BE2C (cell line): Measurements from ENCODE around the gene PPM1M.
"Not testable (repeated sequence)": the region's sequence is repeated elsewhere in the genome, so short reads cannot be mapped to it uniquely, and the experiment has no call there.

Source experiments
- DNase-seq: peaks from one replicate; pipeline ENCODE4 v3.0.0-alpha.2; 2020
- H3K27me3 ChIP-seq: fragments of 250-450 bp; sonication (Bioruptor Pico); 2 replicates; pipeline ENCODE4 v1.5.1; 2020; ENCODE audit warnings: mild to moderate bottlenecking
- H3K36me3 ChIP-seq: fragments of 250-450 bp; sonication (Bioruptor Pico); 2 replicates; pipeline ENCODE4 v1.5.1; 2020; ENCODE audit warnings: mild to moderate bottlenecking
- H3K4me1 ChIP-seq: fragments of 250-450 bp; sonication (Bioruptor Pico); 2 replicates; pipeline ENCODE4 v1.5.1; 2020
- H3K4me3 ChIP-seq: 2 replicates; pipeline ENCODE4 v1.5.1; 2011; ENCODE audit warnings: low read depth, low read length
- H3K9me3 ChIP-seq: fragments of 250-450 bp; sonication (Bioruptor Pico); 2 replicates; pipeline ENCODE4 v1.5.1; 2020
- TF ChIP-seq, protein P1 (sequence below): IDR thresholded peaks from 2 replicates; pipeline ENCODE4 v1.5.1; 2012; ENCODE audit warnings: mild to moderate bottlenecking, low read depth, low read length

Gene PPM1M

DNA sequence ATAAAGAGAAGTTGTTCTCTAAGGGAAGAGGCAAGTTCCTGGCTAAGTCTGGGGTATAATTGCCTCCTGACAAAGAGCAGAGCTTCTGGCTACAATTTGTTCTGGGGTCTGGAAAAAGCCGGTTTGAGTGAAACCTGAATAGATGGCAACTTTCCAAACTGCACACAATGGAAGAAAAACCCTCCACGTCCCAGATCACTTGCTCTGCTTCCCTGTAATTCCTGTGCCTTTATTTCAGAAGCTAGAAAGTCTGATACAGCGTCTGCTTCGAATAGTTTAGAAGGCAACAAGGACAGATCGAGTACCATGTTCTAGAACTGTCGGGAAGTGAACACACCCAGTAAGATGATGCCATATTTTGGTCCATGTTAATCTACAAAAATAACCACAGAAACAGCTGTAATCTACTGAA is 34.5 kb downstream of the PPM1M start:
- no peaks in the 10 kb centered on the region for H3K27me3 ChIP-seq
- peaks cover 5% of the 10 kb centered on the region; the same call in 1 of the 2 replicates for H3K36me3 ChIP-seq
- H3K9me3 ChIP-seq, result no peaks in the 10 kb centered on the region
- peak overlapping the region; percentile 85 for H3K4me3 ChIP-seq
- peak; percentile 50 for DNase-seq
- TF ChIP-seq, protein P1, sequence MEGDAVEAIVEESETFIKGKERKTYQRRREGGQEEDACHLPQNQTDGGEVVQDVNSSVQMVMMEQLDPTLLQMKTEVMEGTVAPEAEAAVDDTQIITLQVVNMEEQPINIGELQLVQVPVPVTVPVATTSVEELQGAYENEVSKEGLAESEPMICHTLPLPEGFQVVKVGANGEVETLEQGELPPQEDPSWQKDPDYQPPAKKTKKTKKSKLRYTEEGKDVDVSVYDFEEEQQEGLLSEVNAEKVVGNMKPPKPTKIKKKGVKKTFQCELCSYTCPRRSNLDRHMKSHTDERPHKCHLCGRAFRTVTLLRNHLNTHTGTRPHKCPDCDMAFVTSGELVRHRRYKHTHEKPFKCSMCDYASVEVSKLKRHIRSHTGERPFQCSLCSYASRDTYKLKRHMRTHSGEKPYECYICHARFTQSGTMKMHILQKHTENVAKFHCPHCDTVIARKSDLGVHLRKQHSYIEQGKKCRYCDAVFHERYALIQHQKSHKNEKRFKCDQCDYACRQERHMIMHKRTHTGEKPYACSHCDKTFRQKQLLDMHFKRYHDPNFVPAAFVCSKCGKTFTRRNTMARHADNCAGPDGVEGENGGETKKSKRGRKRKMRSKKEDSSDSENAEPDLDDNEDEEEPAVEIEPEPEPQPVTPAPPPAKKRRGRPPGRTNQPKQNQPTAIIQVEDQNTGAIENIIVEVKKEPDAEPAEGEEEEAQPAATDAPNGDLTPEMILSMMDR, result no peak
- H3K4me1 ChIP-seq, result peaks cover 3% of the 10 kb centered on the region; the same call in 1 of the 2 replicates

DNA sequence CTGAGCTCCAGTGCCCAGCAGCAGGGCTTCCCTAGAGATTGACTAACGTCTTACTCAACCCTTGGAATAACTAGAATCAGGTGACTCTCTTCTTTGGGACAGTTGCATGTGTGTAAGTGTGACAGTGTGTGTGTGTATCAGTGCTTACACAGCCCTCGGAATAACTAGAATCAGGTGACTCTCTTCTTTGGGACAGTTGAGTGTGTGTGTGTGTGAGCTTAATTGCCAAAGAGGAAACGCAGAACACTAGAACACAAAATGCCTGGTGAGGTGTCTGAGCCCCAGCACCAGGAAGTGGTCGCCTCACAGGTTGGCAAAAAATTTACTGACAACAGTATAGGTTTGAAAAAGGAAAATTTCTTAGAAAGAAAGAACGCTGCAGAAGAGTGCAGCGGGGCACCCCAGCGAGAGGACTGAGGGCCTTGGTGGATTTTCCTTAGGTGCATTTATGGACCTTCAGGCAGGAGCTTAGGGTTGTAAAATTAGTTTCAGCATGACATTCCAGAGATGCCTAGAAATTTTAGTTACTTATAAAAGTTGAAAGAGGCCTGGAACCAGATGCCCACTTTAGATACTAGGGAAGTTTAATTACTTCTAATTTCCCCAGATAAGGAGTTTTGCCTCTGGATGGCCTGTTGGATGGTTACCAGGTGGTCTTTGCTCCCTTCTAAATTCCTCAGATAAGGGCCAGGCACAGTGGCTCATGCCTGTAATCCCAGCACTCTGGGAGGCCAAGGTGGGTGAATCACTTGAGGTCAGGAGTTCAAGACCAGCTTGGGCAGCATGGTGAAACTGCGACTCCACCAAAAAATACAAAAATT is 36.6 kb downstream of the PPM1M start:
- H3K9me3 ChIP-seq, result no peaks in the 10 kb centered on the region
- TF ChIP-seq, protein P1, result no peak
- H3K36me3 ChIP-seq, result no peaks in the 10 kb centered on the region
- no peak for DNase-seq
- peaks cover 3% of the 10 kb centered on the region; the same call in 1 of the 2 replicates for H3K4me1 ChIP-seq
- H3K4me3 ChIP-seq, result no peak overlapping the region
- no peaks in the 10 kb centered on the region for H3K27me3 ChIP-seq

DNA sequence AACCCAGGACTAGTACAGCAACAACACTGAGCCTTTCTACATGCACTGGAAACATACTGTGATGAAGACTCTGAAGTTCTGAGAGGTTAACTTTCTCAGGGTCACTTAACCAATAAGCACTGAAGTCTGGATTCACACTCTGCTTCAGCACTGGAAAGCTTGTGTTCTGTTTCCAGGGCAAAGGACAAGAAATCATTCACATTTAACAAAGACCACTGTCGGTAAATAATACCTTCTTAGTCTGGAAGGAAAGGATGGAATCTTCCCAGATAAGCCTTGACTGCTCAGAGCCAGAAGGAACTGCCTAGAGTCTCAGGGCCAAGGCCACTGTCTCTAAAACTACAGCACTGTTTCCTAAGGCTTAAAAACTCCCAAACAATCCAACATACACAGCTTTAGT is 37.7 kb downstream of the PPM1M start:
- H3K9me3 ChIP-seq, result no peaks in the 10 kb centered on the region
- H3K4me1 ChIP-seq, result peaks cover 3% of the 10 kb centered on the region; the same call in 1 of the 2 replicates
- no peaks in the 10 kb centered on the region for H3K27me3 ChIP-seq
- no peak for DNase-seq
- H3K36me3 ChIP-seq, result no peaks in the 10 kb centered on the region
- H3K4me3 ChIP-seq, result no peak overlapping the region
- TF ChIP-seq, protein P1, result no peak

DNA sequence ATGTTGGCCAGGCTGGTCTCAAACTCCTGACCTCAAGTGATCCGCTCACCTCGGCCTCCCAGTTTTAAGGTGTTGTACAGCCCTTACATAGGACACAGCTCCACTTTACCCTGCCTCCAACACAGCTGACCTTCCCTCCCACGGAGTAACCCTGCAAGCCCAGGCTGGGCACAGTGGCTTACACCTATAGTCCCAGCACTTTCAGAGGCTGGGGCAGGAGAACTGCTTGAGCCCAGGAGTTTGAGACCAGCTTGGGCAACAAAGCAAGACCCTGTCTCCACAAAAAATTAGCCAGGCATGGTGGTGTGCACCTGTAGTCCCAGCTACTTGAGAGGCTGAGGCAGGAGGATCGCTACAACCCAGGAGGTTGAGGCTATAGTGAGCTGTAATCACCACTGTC is 38.5 kb downstream of the PPM1M start:
- H3K27me3 ChIP-seq, DNase-seq, H3K4me1 ChIP-seq, H3K4me3 ChIP-seq, H3K36me3 ChIP-seq, H3K9me3 ChIP-seq: not testable (repeated sequence)

DNA sequence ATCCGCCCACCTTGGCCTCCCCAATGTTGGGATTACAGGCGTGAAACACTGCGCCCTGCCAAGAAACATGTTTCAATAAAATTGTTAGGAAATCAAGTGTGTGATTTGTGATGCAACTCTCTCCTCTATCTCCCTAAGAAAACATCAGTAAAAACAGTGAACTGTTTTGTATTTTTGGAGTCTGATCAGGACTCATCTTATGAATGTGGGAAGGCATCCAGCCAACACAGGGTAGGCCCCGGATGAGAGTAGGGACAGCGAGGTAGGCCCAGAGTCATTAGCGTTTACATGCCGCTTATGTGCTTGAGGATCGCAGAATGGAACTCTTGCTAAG is 41.2 kb downstream of the PPM1M start:
- Histone ChIP-seq H3K4me1 (no peaks in the 10 kb centered on the region; the same call in 1 of the 2 replicates), H3K27me3 (no peaks in the 10 kb centered on the region), H3K36me3 (no peaks in the 10 kb centered on the region), H3K9me3 (no peaks in the 10 kb centered on the region), H3K4me3 (peak overlapping the region; percentile 85)
- no peak for DNase-seq
- TF ChIP-seq, protein P1, result no peak

DNA sequence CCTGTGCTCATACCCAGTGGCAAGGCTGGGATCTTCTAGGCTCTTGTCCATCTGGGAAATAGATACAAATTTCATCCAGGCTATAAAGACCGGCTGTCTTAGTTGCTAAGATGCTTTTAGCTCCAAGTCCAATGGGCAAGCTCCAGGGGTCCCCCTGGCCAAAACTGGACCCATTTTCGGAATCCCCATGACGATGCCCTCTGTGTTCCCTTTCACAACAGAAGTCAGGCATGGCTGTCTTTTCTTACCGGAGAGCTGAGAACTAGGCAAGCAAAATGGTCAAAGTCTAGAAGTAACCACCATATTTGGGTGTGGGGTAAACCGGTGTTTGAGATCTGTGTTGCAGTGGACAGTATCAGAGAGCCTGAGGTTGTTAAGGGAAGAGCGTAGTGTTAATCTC is 43.1 kb downstream of the PPM1M start:
- no peak for DNase-seq
- no peaks in the 10 kb centered on the region for H3K27me3 ChIP-seq
- H3K9me3 ChIP-seq, result no peaks in the 10 kb centered on the region
- H3K36me3 ChIP-seq, result no peaks in the 10 kb centered on the region
- no peaks in the 10 kb centered on the region for H3K4me1 ChIP-seq
- TF ChIP-seq, protein P1, result no peak
- H3K4me3 ChIP-seq, result peak overlapping the region; percentile 85
